Prostate gland (tissue), 2 donors: ENCODE data around the gene CYP1A1. TPM values are rescaled to one million over a fixed set of nuclear protein-coding genes. Genes with fewer than 3 reads are reported as not detected.
"Not testable (repeated sequence)": the region's sequence is repeated elsewhere in the genome, so short reads cannot be mapped to it uniquely, and the experiment has no call there.

Source experiments
- DNase-seq: peaks from one replicate; pipeline ENCODE4 v3.0.0-alpha.2; 2019; ENCODE audit warnings: low spot score
- H3K27ac ChIP-seq, 2 donors: fragments of 200-600 bp; sonication (generic); 2 replicates each; pipeline ENCODE4 v1.5.1; 2017 to 2019
- H3K27me3 ChIP-seq: fragments of 200-600 bp; sonication (generic); replicated peaks from 2 replicates; pipeline ENCODE4 v1.5.1; 2019; ENCODE audit not compliant: insufficient read depth
- H3K36me3 ChIP-seq, 2 donors: fragments of 200-600 bp; sonication (generic); 1 replicate in 1 of 2; 2 replicates in 1 of 2; pipeline versions ENCODE4 v1.5.1 to v1.8.1; 2017 to 2019
- H3K4me1 ChIP-seq: fragments of 200-600 bp; sonication (generic); replicated peaks from 2 replicates; pipeline ENCODE4 v1.5.1; 2019
- H3K4me3 ChIP-seq, 2 donors: fragments of 200-600 bp; sonication (generic); 2 replicates each; pipeline ENCODE4 v1.5.1; 2017 to 2019
- H3K9me3 ChIP-seq: fragments of 200-600 bp; sonication (generic); 2 replicates; pipeline ENCODE4 v1.5.1; 2017
- CTCF ChIP-seq, 4 experiments: fragments of 200-600 bp in 2 of 4; fragments of 450-650 bp in 2 of 4; sonication (generic) in 2 of 4; IDR thresholded peaks; 1 replicate in 3 of 4; 2 replicates in 1 of 4; pipeline ENCODE4 v1.5.1; 2016 to 2019; ENCODE audit warnings: antibody characterized with exemption in 4 of 4, mild to moderate bottlenecking in 2 of 4, moderate library complexity in 2 of 4
- POLR2A ChIP-seq: fragments of 450-650 bp; IDR thresholded peaks from one replicate; pipeline ENCODE4 v1.6.1; 2016; ENCODE audit warnings: antibody characterized with exemption, mild to moderate bottlenecking
- POLR2AphosphoS5 ChIP-seq: sonication (generic); formaldehyde crosslinking; IDR thresholded peaks from one replicate; pipeline ENCODE4 v1.6.1; 2017; ENCODE audit warnings: antibody characterized with exemption
- WGBS: methylation state at CpG from one replicate; pipeline ENCODE4 v1.1.5; 2018; 5-methylcytosine and 5-hydroxymethylcytosine counted together
- intact Hi-C: fragments of 100-400 bp; cut with DNase I; formaldehyde crosslinking; loops from one replicate; pipeline ENCODE4 v1.14.2; 2022
- total RNA-seq, 2 donors: library from RNA; depleted of rRNA; stranded (reverse); fragments of >200 nt; gene quantifications; one replicate each; pipeline ENCODE4 v1.1.0, GENCODE V29; 2016

The CYP1A1 gene
- total RNA-seq, 2 donors from 2014 or later: 0.57 to 6.9 TPM

GRCh38 chr15:74742422-74742821 lies 17.1 kb upstream of the CYP1A1 start:
- no peak for TF ChIP-seq CTCF (IDR thresholded peaks at IDR 0.05)
- no peak for TF ChIP-seq POLR2A
- TF ChIP-seq POLR2AphosphoS5: no peak
- Histone ChIP-seq H3K4me3 (no peak overlapping the region), H3K4me1 (no peaks in the 10 kb centered on the region), H3K36me3 (no peaks in the 10 kb centered on the region), H3K27ac (no peak overlapping the region), H3K27me3 (no peaks in the 10 kb centered on the region), H3K9me3 (no peaks in the 10 kb centered on the region)
- intact Hi-C loops: no loop called here
- DNase-seq: no peak
- WGBS: 92% methylated on average over 5 of the region's 5 CpGs

DNA sequence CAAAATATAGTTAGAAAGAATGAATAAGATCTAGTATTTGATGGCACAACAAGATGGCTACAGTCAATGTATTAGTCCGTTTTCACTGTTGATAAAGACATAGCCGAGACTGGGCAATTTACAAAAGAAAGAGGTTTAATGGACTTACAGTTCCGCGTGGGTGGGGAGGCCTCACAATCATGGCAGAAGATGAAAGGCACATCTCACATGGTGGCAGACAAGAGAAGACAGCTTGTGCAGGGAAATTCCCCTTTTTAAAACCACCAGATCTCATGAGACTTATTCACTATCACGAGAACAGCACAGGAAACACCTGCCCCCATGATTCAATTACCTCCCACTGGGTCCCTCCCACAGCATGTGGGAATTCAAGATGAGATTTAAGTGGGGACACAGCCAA lies 12.9 kb upstream of the CYP1A1 start:
- 43% methylated on average over 5 of the region's 5 CpGs for WGBS
- H3K9me3 ChIP-seq, H3K4me3 ChIP-seq, H3K27me3 ChIP-seq, H3K27ac ChIP-seq, H3K4me1 ChIP-seq, DNase-seq, H3K36me3 ChIP-seq, intact Hi-C loops: not testable (repeated sequence)

GRCh38 chr15:74735305-74735704 lies 10.0 kb upstream of the CYP1A1 start:
- H3K4me1 ChIP-seq: no peaks in the 10 kb centered on the region
- H3K27ac ChIP-seq: no peak overlapping the region
- no peak overlapping the region for H3K4me3 ChIP-seq
- TF ChIP-seq POLR2AphosphoS5 (no peak), CTCF (IDR thresholded peaks at IDR 0.05) (no peak), POLR2A (no peak)
- no peaks in the 10 kb centered on the region for H3K9me3 ChIP-seq
- no peak for DNase-seq
- intact Hi-C loops: no loop called here
- WGBS: 81% methylated on average over 3 of the region's 3 CpGs
- H3K36me3 ChIP-seq: no peaks in the 10 kb centered on the region
- H3K27me3 ChIP-seq: peaks cover 2% of the 10 kb centered on the region

GRCh38 chr15:74733269-74733668 lies 7.9 kb upstream of the CYP1A1 start:
- H3K27me3 ChIP-seq: peaks cover 2% of the 10 kb centered on the region
- no peak overlapping the region for H3K27ac ChIP-seq
- H3K9me3 ChIP-seq: no peaks in the 10 kb centered on the region
- no peak for TF ChIP-seq CTCF (IDR thresholded peaks at IDR 0.05)
- no peak overlapping the region for H3K4me3 ChIP-seq
- 97% methylated on average over 3 of the region's 3 CpGs for WGBS
- H3K36me3 ChIP-seq: no peaks in the 10 kb centered on the region
- DNase-seq: no peak
- no peaks in the 10 kb centered on the region for H3K4me1 ChIP-seq
- intact Hi-C loops: no loop called here

DNA sequence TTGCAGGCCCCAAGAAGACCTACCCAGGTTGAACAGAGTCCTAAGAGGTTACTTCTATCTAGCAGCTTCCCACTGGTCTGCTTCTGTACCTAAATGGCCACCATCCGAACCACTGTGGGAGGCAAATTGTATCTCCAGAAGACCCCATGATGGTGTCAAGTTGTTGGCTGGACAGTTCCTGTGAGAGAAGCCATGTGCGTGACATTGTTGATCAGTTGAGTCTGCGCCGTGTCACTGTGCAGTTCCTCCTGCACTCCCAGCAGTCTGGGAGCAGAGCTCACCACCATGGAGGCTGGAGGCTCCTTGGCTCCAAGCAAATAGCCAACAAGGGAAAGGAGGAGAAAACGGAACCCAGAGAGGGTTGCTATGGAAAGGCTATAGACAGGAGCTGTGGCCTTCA lies 7.5 kb upstream of the CYP1A1 start:
- no peaks in the 10 kb centered on the region for H3K9me3 ChIP-seq
- no peak for TF ChIP-seq CTCF (IDR thresholded peaks at IDR 0.05)
- no peak for TF ChIP-seq POLR2AphosphoS5
- no peak for TF ChIP-seq POLR2A
- 87% methylated on average over 5 of the region's 5 CpGs for WGBS
- DNase-seq: no peak
- no peak overlapping the region for H3K4me3 ChIP-seq
- H3K4me1 ChIP-seq: no peaks in the 10 kb centered on the region
- H3K27me3 ChIP-seq: peaks cover 2% of the 10 kb centered on the region
- intact Hi-C loops: no loop called here
- H3K27ac ChIP-seq: no peak overlapping the region
- no peaks in the 10 kb centered on the region for H3K36me3 ChIP-seq
